Measurements from ENCODE around the gene SCGB1C1.

GRCh38 chr11:199782-200181, 6.9 kb downstream of the SCGB1C1 start:
- TF ChIP-seq CTCF (IDR thresholded peaks at IDR 0.05): no peak
- no peak for TF ChIP-seq POLR2A (IDR thresholded peaks at IDR 0.05)

All from right lobe of liver (tissue), 4 donors.